MM.1S (cell line): ENCODE measurements around the gene TATDN2.

Source experiments
- DNase-seq: peaks from one replicate; pipeline ENCODE4 v3.0.0-alpha.2; 2015
- H2AFZ ChIP-seq: fragments of 300-600 bp; sonication (generic); 2 replicates; pipeline ENCODE4 v1.6.0; 2016; ENCODE audit warnings: antibody characterized with exemption, low read length
- H3F3A ChIP-seq: fragments of 300-600 bp; sonication (generic); 2 replicates; pipeline ENCODE4 v1.6.1; 2016; ENCODE audit warnings: mild to moderate bottlenecking, antibody characterized with exemption, low read length, moderate library complexity, mixed read lengths; ENCODE audit not compliant: insufficient read depth
- H3K27ac ChIP-seq: fragments of 300-600 bp; sonication (generic); 2 replicates; pipeline ENCODE4 v1.5.1; 2016; ENCODE audit warnings: mild to moderate bottlenecking, low read length
- H3K27me3 ChIP-seq: fragments of 300-600 bp; sonication (generic); replicated peaks from 2 replicates; pipeline ENCODE4 v1.6.0; 2016; ENCODE audit warnings: low read length; ENCODE audit not compliant: insufficient read depth
- H3K36me3 ChIP-seq: fragments of 300-600 bp; sonication (generic); replicated peaks from 2 replicates; pipeline ENCODE4 v1.6.1; 2016; ENCODE audit warnings: mild to moderate bottlenecking, low read length, mixed read lengths; ENCODE audit not compliant: insufficient read depth
- H3K4me1 ChIP-seq: fragments of 300-600 bp; sonication (generic); 2 replicates; pipeline ENCODE4 v1.6.1; 2016; ENCODE audit warnings: low read length, mixed read lengths
- H3K4me2 ChIP-seq: fragments of 300-600 bp; sonication (generic); 2 replicates; pipeline ENCODE4 v1.6.0; 2016; ENCODE audit warnings: low read depth, low read length
- H3K4me3 ChIP-seq: fragments of 300-600 bp; sonication (generic); 2 replicates; pipeline ENCODE4 v1.5.1; 2016; ENCODE audit warnings: low read length, mixed read lengths
- H3K79me2 ChIP-seq: fragments of 300-600 bp; sonication (generic); 2 replicates; pipeline ENCODE4 v1.6.1; 2016; ENCODE audit warnings: mixed run types, low read length, mixed read lengths
- H3K9ac ChIP-seq: fragments of 300-600 bp; sonication (generic); 2 replicates; pipeline ENCODE4 v1.6.1; 2016; ENCODE audit warnings: low read length, mixed read lengths
- H3K9me2 ChIP-seq: fragments of 300-600 bp; sonication (generic); replicated peaks from 2 replicates; pipeline ENCODE4 v1.6.1; 2016; ENCODE audit warnings: mild to moderate bottlenecking, low read length, mixed read lengths; ENCODE audit not compliant: insufficient read depth
- H3K9me3 ChIP-seq: fragments of 300-600 bp; sonication (generic); replicated peaks from 2 replicates; pipeline ENCODE4 v1.6.1; 2016; ENCODE audit warnings: mild to moderate bottlenecking, low read length, mixed read lengths; ENCODE audit not compliant: insufficient read depth
- H4K20me1 ChIP-seq: fragments of 300-600 bp; sonication (generic); 2 replicates; pipeline ENCODE4 v1.6.1; 2016; ENCODE audit warnings: mild to moderate bottlenecking, low read length, moderate library complexity, mixed read lengths; ENCODE audit not compliant: insufficient read depth
- EZH2 ChIP-seq: fragments of 300-600 bp; sonication (generic); optimal IDR thresholded peaks from 2 replicates; pipeline ENCODE3; 2017; ENCODE audit warnings: low read depth, mild to moderate bottlenecking, antibody characterized with exemption, low read length, mixed read lengths
- EZH2phosphoT487 ChIP-seq: fragments of 300-600 bp; sonication (generic); IDR thresholded peaks from 2 replicates; pipeline ENCODE4 v1.6.1; 2018; ENCODE audit warnings: antibody characterized with exemption, low read length
- TF ChIP-seq, protein P1 (sequence below): fragments of 300-600 bp; sonication (generic); IDR thresholded peaks from 2 replicates; pipeline ENCODE4 v1.5.1; 2016; ENCODE audit warnings: antibody characterized with exemption, low read length, mixed read lengths

Gene TATDN2

GRCh38 chr3:10244009-10244408 is 4.2 kb upstream of the TATDN2 start:
- no peaks in the 10 kb centered on the region for H3K36me3 ChIP-seq
- no peaks in the 10 kb centered on the region for H3K4me1 ChIP-seq
- H3K9me3 ChIP-seq: no peaks in the 10 kb centered on the region
- no peak overlapping the region for H3K9ac ChIP-seq
- DNase-seq: no peak
- no peak overlapping the region for H3K4me3 ChIP-seq
- H3K79me2 ChIP-seq: peaks cover 5% of the 10 kb centered on the region
- no peak overlapping the region for H3K4me2 ChIP-seq
- H3K27ac ChIP-seq: no peak overlapping the region
- no peaks in the 10 kb centered on the region for H3K9me2 ChIP-seq
- H2AFZ ChIP-seq: no peak overlapping the region
- H3K27me3 ChIP-seq: no peaks in the 10 kb centered on the region
- no peak for TF ChIP-seq EZH2
- TF ChIP-seq, protein P1, sequence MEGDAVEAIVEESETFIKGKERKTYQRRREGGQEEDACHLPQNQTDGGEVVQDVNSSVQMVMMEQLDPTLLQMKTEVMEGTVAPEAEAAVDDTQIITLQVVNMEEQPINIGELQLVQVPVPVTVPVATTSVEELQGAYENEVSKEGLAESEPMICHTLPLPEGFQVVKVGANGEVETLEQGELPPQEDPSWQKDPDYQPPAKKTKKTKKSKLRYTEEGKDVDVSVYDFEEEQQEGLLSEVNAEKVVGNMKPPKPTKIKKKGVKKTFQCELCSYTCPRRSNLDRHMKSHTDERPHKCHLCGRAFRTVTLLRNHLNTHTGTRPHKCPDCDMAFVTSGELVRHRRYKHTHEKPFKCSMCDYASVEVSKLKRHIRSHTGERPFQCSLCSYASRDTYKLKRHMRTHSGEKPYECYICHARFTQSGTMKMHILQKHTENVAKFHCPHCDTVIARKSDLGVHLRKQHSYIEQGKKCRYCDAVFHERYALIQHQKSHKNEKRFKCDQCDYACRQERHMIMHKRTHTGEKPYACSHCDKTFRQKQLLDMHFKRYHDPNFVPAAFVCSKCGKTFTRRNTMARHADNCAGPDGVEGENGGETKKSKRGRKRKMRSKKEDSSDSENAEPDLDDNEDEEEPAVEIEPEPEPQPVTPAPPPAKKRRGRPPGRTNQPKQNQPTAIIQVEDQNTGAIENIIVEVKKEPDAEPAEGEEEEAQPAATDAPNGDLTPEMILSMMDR: no peak
- no peak for TF ChIP-seq EZH2phosphoT487
- H4K20me1 ChIP-seq: no peaks in the 10 kb centered on the region
- H3F3A ChIP-seq: 0 out of 2 replicates have a peak, but pooled peaks cover 7% of the 10 kb centered on the region

DNA sequence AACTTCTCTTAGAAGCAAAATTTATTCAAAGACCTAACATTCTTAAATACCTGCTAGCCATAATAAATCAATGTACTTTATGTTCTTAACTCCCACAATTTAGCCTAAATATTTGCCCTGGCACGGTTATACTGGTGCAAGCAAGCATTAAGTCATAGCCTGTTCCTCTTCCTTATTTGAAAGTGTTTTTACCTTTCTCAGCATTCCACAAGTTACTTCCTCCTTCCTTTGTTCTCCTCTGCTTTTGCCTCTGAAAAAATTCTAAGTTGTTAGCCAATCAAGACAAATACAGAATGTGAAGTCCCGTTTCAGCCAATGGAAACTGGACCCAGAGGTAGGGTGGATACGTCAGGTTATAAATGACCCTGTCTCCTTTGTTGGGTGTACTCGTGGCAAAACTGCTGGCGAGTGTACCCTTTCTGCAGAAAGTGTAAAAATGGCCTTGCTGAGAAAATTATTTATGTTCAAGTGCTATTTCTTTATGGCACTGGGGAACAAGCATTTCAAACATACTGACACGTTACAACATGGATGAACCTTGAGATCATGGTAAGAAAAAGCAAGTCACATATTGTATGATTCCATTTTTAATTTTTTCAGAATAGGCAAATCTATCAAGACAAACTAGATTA is 3.1 kb upstream of the TATDN2 start:
- peaks cover 7% of the 10 kb centered on the region for H3K4me1 ChIP-seq

GRCh38 chr3:10247679-10248183 is 528 bp upstream of the TATDN2 start:
- H3K9ac ChIP-seq: peak overlapping the region; percentile 66
- H3K4me3 ChIP-seq: peak overlapping the region; percentile 35
- 0 out of 2 replicates have a peak, but pooled peaks cover 10% of the 10 kb centered on the region for H3F3A ChIP-seq
- peaks cover 39% of the 10 kb centered on the region for H3K79me2 ChIP-seq
- H2AFZ ChIP-seq: peak overlapping the region; percentile 93
- H3K27me3 ChIP-seq: no peaks in the 10 kb centered on the region
- H3K9me2 ChIP-seq: no peaks in the 10 kb centered on the region
- H3K27ac ChIP-seq: peak overlapping the region; percentile 76
- TF ChIP-seq EZH2phosphoT487 (no peak), EZH2 (no peak)
- TF ChIP-seq, protein P1: no peak
- DNase-seq: no peak
- peak overlapping the region; percentile 85 for H3K4me2 ChIP-seq
- peaks cover 13% of the 10 kb centered on the region for H3K4me1 ChIP-seq
- no peaks in the 10 kb centered on the region for H3K36me3 ChIP-seq
- H4K20me1 ChIP-seq: no peaks in the 10 kb centered on the region; the same call in 1 of the 2 replicates
- H3K9me3 ChIP-seq: no peaks in the 10 kb centered on the region

More for the DNA sequence above, 3.1 kb upstream of the TATDN2 start:
- Histone ChIP-seq H3K4me2 (no peak overlapping the region), H3K9ac (no peak overlapping the region), H3K79me2 (peaks cover 17% of the 10 kb centered on the region), H3K36me3 (no peaks in the 10 kb centered on the region), H2AFZ (no peak overlapping the region), H3K27ac (no peak overlapping the region), H4K20me1 (no peaks in the 10 kb centered on the region), H3K27me3 (no peaks in the 10 kb centered on the region), H3F3A (0 out of 2 replicates have a peak, but pooled peaks cover 10% of the 10 kb centered on the region), H3K9me3 (no peaks in the 10 kb centered on the region), H3K4me3 (no peak overlapping the region), H3K9me2 (no peaks in the 10 kb centered on the region)
- DNase-seq: no peak
- TF ChIP-seq, protein P1: no peak
- no peak for TF ChIP-seq EZH2
